HepG2 (cell line): Measurements from ENCODE around the gene UBE2Q1. TPM values are rescaled to one million over a fixed set of nuclear protein-coding genes. Genes with fewer than 3 reads are reported as not detected.
A peak's percentile ranks its signal among the peaks of the same experiment; 100 is the strongest.

Experiments used
- ATAC-seq: fragments of 200-7000 bp; cut with Tn5 transposase; 3 replicates; pipeline ENCODE4 v1.9.1; 2020; ENCODE audit warnings: mild to moderate bottlenecking, moderate library complexity
- BruUV-seq: library from RNA; stranded (reverse); fragments of 400-500 nt; replicated peaks from 2 replicates; lab custom pipeline; 2021; lab: Mats Ljungman, UMichigan
- CTCF ChIA-PET: fragments of 300-600 bp; formaldehyde crosslinking; extraction: SDS; loops from one replicate; lab custom pipeline; 2021; ENCODE audit warnings: low total read pairs, inconsistent platforms, low intra/inter-chr PET ratio; lab: Yijun Ruan, JAX
- POLR2A ChIA-PET: fragments of 350-600 bp; sonication (Branson Sonifier 250); formaldehyde crosslinking; loops from one replicate; lab custom pipeline; 2020; ENCODE audit warnings: antibody characterized with exemption, inconsistent platforms; lab: Yijun Ruan, JAX
- DNase-seq: peaks from one replicate; pipeline ENCODE4 v3.0.0-alpha.2; 2015; ENCODE audit warnings: low spot score
- FAIRE-seq: peaks from 3 replicates; lab custom pipeline; 2011; peaks lifted over from hg19 to GRCh38; lab: Jason Lieb, UNC
- H2AFZ ChIP-seq: one replicate; pipeline ENCODE4 v1.6.1; 2011; ENCODE audit warnings: low read length, inconsistent platforms
- H3K27ac ChIP-seq: fragments of 300-600 bp; 3 replicates; pipeline ENCODE4 v1.8.0; 2011; ENCODE audit warnings: mixed run types, mild to moderate bottlenecking, mixed read lengths, low read length, inconsistent platforms; ENCODE audit not compliant: insufficient read depth; ENCODE audit errors: extremely low read length
- H3K27me3 ChIP-seq, 2 experiments: fragments of 200-600 bp in 1 of 2; 2 replicates in 1 of 2; 3 replicates in 1 of 2; pipeline versions ENCODE4 v1.6.0 to v1.8.0; 2011; ENCODE audit warnings: low read length in 2 of 2, mild to moderate bottlenecking in 2 of 2, moderate library complexity in 2 of 2, inconsistent platforms in 1 of 2; ENCODE audit not compliant: insufficient read depth in 2 of 2, control insufficient read depth in 1 of 2
- H3K36me3 ChIP-seq, 2 experiments: fragments of 200-600 bp in 1 of 2; replicated peaks in 1 of 2; 2 replicates in 1 of 2; 3 replicates in 1 of 2; pipeline versions ENCODE4 v1.5.1 to v1.8.0; 2011; ENCODE audit warnings: low read length in 2 of 2, inconsistent platforms in 1 of 2; ENCODE audit not compliant: insufficient read depth in 2 of 2, control insufficient read depth in 1 of 2
- H3K4me1 ChIP-seq: 2 replicates; pipeline ENCODE4 v1.5.1; 2012; ENCODE audit warnings: low read length, inconsistent platforms; ENCODE audit not compliant: insufficient read depth
- H3K4me2 ChIP-seq: 2 replicates; pipeline ENCODE4 v1.6.0; 2011; ENCODE audit warnings: low read depth, low read length, inconsistent platforms
- H3K4me3 ChIP-seq, 3 experiments: fragments of 200-600 bp in 1 of 3; sonication (generic), shearing (Covaris generic) in 1 of 3; replicated peaks in 1 of 3; 2 replicates each; pipeline ENCODE4 v1.5.1; 2011 to 2016; ENCODE audit warnings: low read length in 3 of 3, inconsistent platforms in 2 of 3, low read depth in 2 of 3, mild to moderate bottlenecking in 2 of 3, control low read depth in 1 of 3, mixed read lengths in 1 of 3; ENCODE audit not compliant: insufficient read depth in 1 of 3
- H3K79me2 ChIP-seq: one replicate; pipeline ENCODE4 v1.6.1; 2011; ENCODE audit warnings: low read length, inconsistent platforms; ENCODE audit not compliant: insufficient read depth
- H3K9ac ChIP-seq: 2 replicates; pipeline ENCODE4 v1.6.0; 2011; ENCODE audit warnings: mild to moderate bottlenecking, low read depth, low read length, inconsistent platforms; ENCODE audit not compliant: insufficient read depth
- H3K9me3 ChIP-seq: 2 replicates; pipeline ENCODE4 v1.5.1; 2012; ENCODE audit warnings: mild to moderate bottlenecking, low read length
- H4K20me1 ChIP-seq: 2 replicates; pipeline ENCODE4 v1.6.0; 2011; ENCODE audit warnings: inconsistent platforms, mild to moderate bottlenecking, low read length, moderate library complexity; ENCODE audit not compliant: insufficient read depth
- MAFK ChIP-seq, 2 experiments: IDR thresholded peaks in 1 of 2; conservative IDR thresholded peaks in 1 of 2; 2 replicates each; pipeline ENCODE4 v1.6.1; 2011; ENCODE audit warnings: improper control_type of control experiment in 2 of 2, low read length in 2 of 2
- MIXL1 ChIP-seq: IDR thresholded peaks from 2 replicates; pipeline ENCODE4 v1.6.1; 2016
- PATZ1 ChIP-seq: sonication (generic); formaldehyde crosslinking; IDR thresholded peaks from 2 replicates; pipeline ENCODE4 v1.4.0; 2020; ENCODE audit warnings: missing genetic modification reagents
- SAP130 ChIP-seq: IDR thresholded peaks from 2 replicates; pipeline ENCODE4 v1.6.1; 2016; ENCODE audit warnings: low read depth
- TAF15 ChIP-seq: fragments of 200-400 bp; formaldehyde crosslinking; IDR thresholded peaks from one replicate; pipeline ENCODE4 v1.6.1; 2018; ENCODE audit warnings: mild to moderate bottlenecking, low read depth, low read length; ENCODE audit not compliant: poor library complexity, severe bottlenecking
- TEAD3 ChIP-seq: optimal IDR thresholded peaks from 2 replicates; pipeline ENCODE3; 2016; ENCODE audit warnings: borderline replicate concordance
- U2AF1 ChIP-seq: fragments of 200-400 bp; formaldehyde crosslinking; optimal IDR thresholded peaks from 2 replicates; pipeline ENCODE3; 2017; ENCODE audit warnings: mild to moderate bottlenecking, low read depth, low read length
- ZNF205 ChIP-seq: IDR thresholded peaks from 2 replicates; pipeline ENCODE4 v1.6.1; 2018; ENCODE audit warnings: missing biosample characterization, missing genetic modification reagents
- WGBS: methylation state at CpG from one replicate; pipeline ENCODE4 v1.1.6; 2017; ENCODE audit warnings: low lambda C conversion rate; 5-methylcytosine and 5-hydroxymethylcytosine counted together
- in situ Hi-C: cut with HindIII; loops from 2 replicates; pipeline ENCODE4 v1.10.0; 2017; ENCODE audit warnings: low pct_unique_long_range_greater_than_20kb; ENCODE audit not compliant: extremely low pct_ligation_motif_present
- intact Hi-C: fragments of 100-400 bp; cut with micrococcal nuclease; formaldehyde crosslinking; loops from one replicate; pipeline ENCODE4 v1.10.0; 2022; ENCODE audit not compliant: unreplicated experiment
- polyA plus RNA-seq, 8 experiments: library from polyadenylated mRNA; depleted of rRNA in 3 of 8; stranded (reverse) in 7 of 8; unstranded in 1 of 8; fragments of >200 nt; fragmentation: Illumina TruSeq in 4 of 8; extraction: Trizol in 4 of 8; gene quantifications; 2 replicates each; pipeline versions ENCODE4 v1.2.1 to v1.2.3, GENCODE V29; 2011 to 2016; ENCODE audit warnings: low read depth in 4 of 8, missing spikeins in 1 of 8, mixed read lengths in 1 of 8; ENCODE audit not compliant: insufficient read depth in 1 of 8
- total RNA-seq, 5 experiments: library from RNA; depleted of rRNA; stranded (reverse); fragments of >200 nt; fragmentation: Illumina TruSeq; extraction: Trizol; gene quantifications; 2 replicates each; pipeline ENCODE4 v1.2.3, GENCODE V29; 2016; ENCODE audit warnings: low read depth in 1 of 5
- TF ChIP-seq, protein P1 (sequence below): sonication (generic); formaldehyde crosslinking; IDR thresholded peaks from 2 replicates; pipeline ENCODE4 v1.9.0; 2022; ENCODE audit warnings: missing genetic modification reagents, mild to moderate bottlenecking, borderline replicate concordance

UBE2Q1 gene
- total and polyA plus RNA-seq, 2 of the 13 experiments (the other 11 are each of a cell fraction or from before 2014, with no cell fraction given): 11.7 to 41.7 TPM

- TF ChIP-seq PATZ1 (CRISPR knock-in tag) (no peak), ZNF205 (CRISPR knock-in tag) (peak; percentile 97), U2AF1 (no peak), MIXL1 (CRISPR knock-in tag) (no peak)
- TF ChIP-seq, protein P1, sequence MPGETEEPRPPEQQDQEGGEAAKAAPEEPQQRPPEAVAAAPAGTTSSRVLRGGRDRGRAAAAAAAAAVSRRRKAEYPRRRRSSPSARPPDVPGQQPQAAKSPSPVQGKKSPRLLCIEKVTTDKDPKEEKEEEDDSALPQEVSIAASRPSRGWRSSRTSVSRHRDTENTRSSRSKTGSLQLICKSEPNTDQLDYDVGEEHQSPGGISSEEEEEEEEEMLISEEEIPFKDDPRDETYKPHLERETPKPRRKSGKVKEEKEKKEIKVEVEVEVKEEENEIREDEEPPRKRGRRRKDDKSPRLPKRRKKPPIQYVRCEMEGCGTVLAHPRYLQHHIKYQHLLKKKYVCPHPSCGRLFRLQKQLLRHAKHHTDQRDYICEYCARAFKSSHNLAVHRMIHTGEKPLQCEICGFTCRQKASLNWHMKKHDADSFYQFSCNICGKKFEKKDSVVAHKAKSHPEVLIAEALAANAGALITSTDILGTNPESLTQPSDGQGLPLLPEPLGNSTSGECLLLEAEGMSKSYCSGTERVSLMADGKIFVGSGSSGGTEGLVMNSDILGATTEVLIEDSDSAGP (CRISPR knock-in tag): no peak
- TF ChIP-seq, all 625 proteins: peak for 7
Observed at GRCh38 chr1:154557248-154557938, 1.1 kb downstream of the UBE2Q1 start (continued).

GRCh38 chr1:154556422-154556821, 2.0 kb downstream of the UBE2Q1 start:
- Histone ChIP-seq H3K27ac (peak overlapping the region; percentile 2), H3K36me3 (peaks cover 31 to 47% of the 10 kb centered on the region in 2 experiments), H3K4me3 (peak overlapping the region; percentile 35 to 96 (median 95)), H3K9ac (peak overlapping the region; percentile 89), H3K9me3 (no peaks in the 10 kb centered on the region)
- 30% methylated on average over 3 of the region's 4 CpGs for WGBS
- FAIRE-seq: no peak
- no TSS peak for BruUV-seq
- POLR2A ChIA-PET: interaction anchor here (0.9 kb wide), 1 partner anchor 10 kb away, joined by 3 read pairs; no protein-coding TSS in a partner anchor
- ATAC-seq: no peak; the same call in 2 of the 3 replicates
- TF ChIP-seq TEAD3 (CRISPR knock-in tag) (peak; percentile 86), MAFK (conservative IDR thresholded peaks at IDR 0.05 in 1 of 2, IDR thresholded peaks at IDR 0.05 in 1 of 2; ENCODE audit: low read length in 2 of 2) (no peak), SAP130 (peak; percentile 29; the same call in 1 of the 2 replicates), TAF15 (no peak)
- TF ChIP-seq, all 625 proteins: peak for 2
- CTCF ChIA-PET: no interaction called here
- Histone ChIP-seq H4K20me1 (no peaks in the 10 kb centered on the region; the same call in 1 of the 2 replicates), H3K27me3 (no peaks in the 10 kb centered on the region; a peak in 1 of 5 replicates), H3K4me1 (peaks cover 34% of the 10 kb centered on the region), H3K4me2 (peak overlapping the region; percentile 98), H2AFZ (no peak overlapping the region), H3K79me2 (peaks cover 32% of the 10 kb centered on the region)
- intact Hi-C loops: loop anchor here (5.0 kb wide), 3 partner anchors 51 to 446 kb away; partner anchors contain the start of genes ADAR and ZBTB7B
- DNase-seq: no peak
- in situ Hi-C loops: no loop called here
